ENCODE data around the gene MUC5AC.

DNA sequence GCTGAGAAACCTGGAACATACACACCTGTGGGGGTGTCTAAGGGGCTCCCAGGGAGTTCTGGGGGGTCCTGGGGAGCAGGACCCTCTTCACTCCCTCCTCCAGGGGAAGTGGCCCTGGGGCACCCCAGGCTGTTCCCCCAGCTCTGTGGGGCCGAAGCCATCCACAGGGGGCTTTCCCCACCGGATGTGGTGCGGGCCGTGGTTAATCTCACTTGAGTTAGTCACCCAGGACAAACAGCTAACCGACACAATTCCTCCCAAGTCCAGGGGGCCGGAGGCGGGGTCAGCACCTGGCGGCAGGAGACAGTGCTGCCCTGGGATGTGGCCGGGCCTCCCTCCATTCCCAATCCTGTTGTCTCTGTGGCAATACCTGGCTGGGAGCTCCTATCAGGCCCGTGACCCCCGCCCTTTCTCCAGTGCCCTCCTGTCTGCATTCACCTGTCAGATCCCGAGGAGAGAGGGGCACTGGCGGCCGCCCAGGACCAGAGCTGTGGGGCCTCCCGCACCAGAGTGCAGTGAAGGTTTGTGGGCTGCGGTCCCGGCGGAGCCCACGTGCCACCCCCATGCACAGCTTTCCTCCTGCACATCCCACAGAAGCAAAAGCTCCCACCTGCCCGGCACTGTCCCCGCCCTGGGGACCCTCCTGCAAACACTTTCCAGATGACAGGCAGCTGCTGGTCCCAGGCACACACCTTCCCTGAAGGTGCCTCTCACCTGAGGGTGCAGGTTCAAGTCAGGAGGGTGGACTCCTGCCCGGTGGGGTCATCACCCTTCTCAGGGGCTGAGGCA, 5.2 kb upstream of the MUC5AC start:
- TF ChIP-seq POLR2AphosphoS5 (IDR thresholded peaks at IDR 0.05; ENCODE audit: borderline replicate concordance, low read depth, low read length) (no peak), EZH2 (IDR thresholded peaks at IDR 0.05) (no peak)

Measured in SK-N-MC (cell line).